ENCODE data around the gene KCNK3.

Gene KCNK3

GRCh38 chr2:26709323-26710110 is 17.0 kb downstream of the KCNK3 start:
- no peak overlapping the region for H3K27ac Mint-ChIP-seq
- H3K9me3 Mint-ChIP-seq (ENCODE audit: low read depth), result no peaks in the 10 kb centered on the region
- H3K27me3 Mint-ChIP-seq, result no peaks in the 10 kb centered on the region
- H3K4me1 Mint-ChIP-seq (ENCODE audit: low read depth), result no peaks in the 10 kb centered on the region
- no peaks in the 10 kb centered on the region for H3K36me3 Mint-ChIP-seq
- H3K4me3 Mint-ChIP-seq, result no peak overlapping the region

- no peaks in the 10 kb centered on the region for H3K4me1 Mint-ChIP-seq (ENCODE audit: low read depth)
- no peaks in the 10 kb centered on the region for H3K27me3 Mint-ChIP-seq
- H3K4me3 Mint-ChIP-seq, result no peak overlapping the region
- H3K27ac Mint-ChIP-seq, result no peak overlapping the region
- no peaks in the 10 kb centered on the region for H3K36me3 Mint-ChIP-seq
- no peaks in the 10 kb centered on the region for H3K9me3 Mint-ChIP-seq (ENCODE audit: low read depth)
Measured at GRCh38 chr2:26710145-26710544, 17.6 kb downstream of the KCNK3 start.

GRCh38 chr2:26710743-26711456 is 18.4 kb downstream of the KCNK3 start:
- no peak overlapping the region for H3K27ac Mint-ChIP-seq
- no peaks in the 10 kb centered on the region for H3K27me3 Mint-ChIP-seq
- no peaks in the 10 kb centered on the region for H3K9me3 Mint-ChIP-seq (ENCODE audit: low read depth)
- H3K4me3 Mint-ChIP-seq, result no peak overlapping the region
- H3K4me1 Mint-ChIP-seq (ENCODE audit: low read depth), result no peaks in the 10 kb centered on the region
- H3K36me3 Mint-ChIP-seq, result no peaks in the 10 kb centered on the region

GRCh38 chr2:26711457-26712161 is 19.1 kb downstream of the KCNK3 start:
- no peaks in the 10 kb centered on the region for H3K36me3 Mint-ChIP-seq
- no peak overlapping the region for H3K27ac Mint-ChIP-seq
- H3K9me3 Mint-ChIP-seq (ENCODE audit: low read depth), result no peaks in the 10 kb centered on the region
- no peak overlapping the region for H3K4me3 Mint-ChIP-seq
- H3K4me1 Mint-ChIP-seq (ENCODE audit: low read depth), result no peaks in the 10 kb centered on the region
- H3K27me3 Mint-ChIP-seq, result no peaks in the 10 kb centered on the region

- H3K27me3 Mint-ChIP-seq, result no peaks in the 10 kb centered on the region
- no peak overlapping the region for H3K27ac Mint-ChIP-seq
- H3K36me3 Mint-ChIP-seq, result no peaks in the 10 kb centered on the region
- H3K9me3 Mint-ChIP-seq (ENCODE audit: low read depth), result no peaks in the 10 kb centered on the region
- no peak overlapping the region for H3K4me3 Mint-ChIP-seq
- no peaks in the 10 kb centered on the region for H3K4me1 Mint-ChIP-seq (ENCODE audit: low read depth)
Measured at GRCh38 chr2:26712486-26713465, 20.3 kb downstream of the KCNK3 start.

DNA sequence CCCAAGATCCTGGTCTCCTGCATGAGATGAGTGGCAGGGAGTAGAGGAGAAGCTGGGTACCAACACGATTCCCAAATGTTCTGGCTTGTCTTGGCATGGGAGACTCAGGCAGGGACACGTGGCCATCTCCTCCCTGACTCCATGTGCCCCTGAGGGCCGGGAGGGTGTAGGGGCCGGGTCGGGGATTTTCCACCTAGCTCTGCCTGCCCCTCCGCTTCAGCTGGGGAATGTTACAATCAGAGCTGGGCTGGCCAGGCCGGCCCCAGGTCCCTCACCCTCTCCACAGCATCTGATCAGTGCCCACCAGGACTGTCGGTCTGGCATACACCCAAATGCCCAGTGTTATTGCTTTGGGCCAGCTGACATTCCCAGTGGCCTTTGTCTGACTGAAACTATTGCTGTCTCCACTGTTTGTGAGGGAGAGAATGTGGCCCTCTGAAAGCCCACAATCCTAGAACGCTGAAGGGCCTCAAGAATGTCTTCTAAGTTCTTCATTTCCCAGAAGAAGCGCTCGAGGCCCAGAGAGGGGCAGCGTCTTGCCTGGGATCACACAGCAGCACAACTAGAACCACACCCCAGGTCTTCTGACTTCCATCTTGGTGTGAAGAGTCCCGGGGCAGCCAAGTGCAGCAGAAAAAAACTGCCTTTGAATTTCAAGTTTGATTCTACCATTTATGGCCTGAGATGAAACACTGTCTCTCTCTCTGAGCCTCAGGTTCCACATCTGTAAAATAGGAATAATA is 23.2 kb downstream of the KCNK3 start:
- no peaks in the 10 kb centered on the region for H3K9me3 Mint-ChIP-seq (ENCODE audit: low read depth)
- H3K4me1 Mint-ChIP-seq (ENCODE audit: low read depth), result no peaks in the 10 kb centered on the region
- no peak overlapping the region for H3K27ac Mint-ChIP-seq
- H3K36me3 Mint-ChIP-seq, result no peaks in the 10 kb centered on the region
- H3K27me3 Mint-ChIP-seq, result no peaks in the 10 kb centered on the region
- no peak overlapping the region for H3K4me3 Mint-ChIP-seq

- Mint-ChIP-seq H3K27ac (no peak overlapping the region), H3K27me3 (no peaks in the 10 kb centered on the region), H3K4me3 (no peak overlapping the region), H3K9me3 (ENCODE audit: low read depth) (no peaks in the 10 kb centered on the region), H3K36me3 (no peaks in the 10 kb centered on the region), H3K4me1 (ENCODE audit: low read depth) (no peaks in the 10 kb centered on the region)
Measured at GRCh38 chr2:26716340-26716739, 23.8 kb downstream of the KCNK3 start.

- no peaks in the 10 kb centered on the region for H3K27me3 Mint-ChIP-seq
- peaks cover 2% of the 10 kb centered on the region for H3K4me1 Mint-ChIP-seq (ENCODE audit: low read depth)
- no peaks in the 10 kb centered on the region for H3K9me3 Mint-ChIP-seq (ENCODE audit: low read depth)
- H3K27ac Mint-ChIP-seq, result no peak overlapping the region
- no peaks in the 10 kb centered on the region for H3K36me3 Mint-ChIP-seq
- H3K4me3 Mint-ChIP-seq, result no peak overlapping the region
Measured at GRCh38 chr2:26716769-26717168, 24.2 kb downstream of the KCNK3 start.

DNA sequence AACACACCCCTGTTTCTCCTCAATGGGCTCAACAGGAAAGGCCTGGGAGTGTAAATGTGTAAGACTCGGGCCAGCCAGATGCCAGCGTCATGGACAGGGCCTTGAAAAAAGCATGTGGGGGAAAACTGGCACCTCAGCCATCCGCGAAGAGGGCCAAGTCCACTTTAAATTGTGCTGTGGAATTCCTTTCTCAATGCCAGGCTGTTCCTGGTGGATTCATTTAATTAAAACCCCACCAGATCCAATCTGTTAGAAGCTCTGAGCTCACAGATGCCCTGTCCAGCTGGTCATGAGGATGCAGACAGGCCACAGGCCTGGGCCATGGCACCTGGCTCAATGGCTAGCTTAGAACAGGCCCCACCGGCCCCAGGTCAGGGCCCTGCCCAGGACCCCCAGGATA is 24.8 kb downstream of the KCNK3 start:
- H3K27ac Mint-ChIP-seq, result no peak overlapping the region
- no peaks in the 10 kb centered on the region for H3K36me3 Mint-ChIP-seq
- H3K4me1 Mint-ChIP-seq (ENCODE audit: low read depth), result peaks cover 2% of the 10 kb centered on the region
- no peak overlapping the region for H3K4me3 Mint-ChIP-seq
- H3K9me3 Mint-ChIP-seq (ENCODE audit: low read depth), result no peaks in the 10 kb centered on the region
- H3K27me3 Mint-ChIP-seq, result no peaks in the 10 kb centered on the region

DNA sequence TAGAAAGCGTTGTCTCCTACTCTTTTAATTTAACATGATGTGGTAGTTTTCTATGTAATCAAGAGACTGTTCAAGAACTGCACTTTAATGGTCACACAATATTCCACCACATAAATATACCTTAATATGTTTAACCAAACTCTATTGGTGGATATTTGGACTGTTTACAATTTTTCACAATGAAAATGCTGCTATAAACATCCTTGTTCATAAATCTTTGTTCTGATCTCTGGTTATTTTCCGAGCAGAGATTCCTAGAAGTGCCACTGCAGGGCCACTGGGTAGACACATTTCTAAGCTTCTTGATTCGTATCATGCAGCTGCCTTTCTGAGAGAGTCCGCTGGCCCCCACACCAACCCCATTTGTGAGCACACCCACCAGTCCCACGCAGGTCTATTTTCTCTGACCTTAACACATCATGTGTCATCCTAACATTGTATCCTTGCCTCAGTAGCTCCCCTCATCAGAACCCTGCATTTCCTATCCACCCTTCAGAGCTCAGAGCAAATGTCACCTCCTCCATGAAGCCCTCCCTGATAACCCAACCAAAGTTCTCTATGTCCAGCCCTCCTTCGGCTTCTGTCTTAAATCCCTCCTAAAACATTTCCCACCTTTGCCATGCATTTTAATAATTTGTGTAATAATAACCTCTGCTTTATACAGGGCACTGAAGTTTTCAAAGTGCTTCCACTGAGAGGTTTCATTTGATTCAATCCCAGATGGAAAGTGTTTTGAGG is 26.6 kb downstream of the KCNK3 start:
- no peak overlapping the region for H3K4me3 Mint-ChIP-seq
- no peaks in the 10 kb centered on the region for H3K36me3 Mint-ChIP-seq
- H3K9me3 Mint-ChIP-seq (ENCODE audit: low read depth), result no peaks in the 10 kb centered on the region
- no peaks in the 10 kb centered on the region for H3K27me3 Mint-ChIP-seq
- no peak overlapping the region for H3K27ac Mint-ChIP-seq
- peaks cover 2% of the 10 kb centered on the region for H3K4me1 Mint-ChIP-seq (ENCODE audit: low read depth)

GRCh38 chr2:26720322-26721114 is 28.0 kb downstream of the KCNK3 start:
- Mint-ChIP-seq H3K36me3 (no peaks in the 10 kb centered on the region), H3K9me3 (ENCODE audit: low read depth) (no peaks in the 10 kb centered on the region), H3K27me3 (no peaks in the 10 kb centered on the region), H3K4me1 (ENCODE audit: low read depth) (peaks cover 2% of the 10 kb centered on the region), H3K27ac (no peak overlapping the region), H3K4me3 (no peak overlapping the region)

- no peaks in the 10 kb centered on the region for H3K36me3 Mint-ChIP-seq
- peaks cover 2% of the 10 kb centered on the region for H3K4me1 Mint-ChIP-seq (ENCODE audit: low read depth)
- no peaks in the 10 kb centered on the region for H3K27me3 Mint-ChIP-seq
- H3K4me3 Mint-ChIP-seq, result no peak overlapping the region
- no peaks in the 10 kb centered on the region for H3K9me3 Mint-ChIP-seq (ENCODE audit: low read depth)
- no peak overlapping the region for H3K27ac Mint-ChIP-seq
Measured at GRCh38 chr2:26721115-26722032, 28.9 kb downstream of the KCNK3 start.
